MCF 10A (cell line): Measurements from ENCODE around the gene PDIA2. TPM values are rescaled to one million over a fixed set of nuclear protein-coding genes. Genes with fewer than 3 reads are reported as not detected.
"Not testable (repeated sequence)": the region's sequence is repeated elsewhere in the genome, so short reads cannot be mapped to it uniquely, and the experiment has no call there.

Experiments used
- BruUV-seq: library from RNA; stranded (reverse); fragments of 400-500 nt; replicated peaks from 2 replicates; lab custom pipeline; 2021; lab: Mats Ljungman, UMichigan
- CTCF ChIA-PET: fragments of 300-600 bp; sonication (Branson Sonifier 250); formaldehyde crosslinking; extraction: SDS; loops from one replicate; lab custom pipeline; 2021; ENCODE audit warnings: antibody characterized with exemption, inconsistent platforms; lab: Yijun Ruan, JAX
- POLR2A ChIA-PET: fragments of 300-600, 350-650 bp; sonication (Branson Sonifier 250); formaldehyde crosslinking; extraction: SDS; loops from one replicate; lab custom pipeline; 2020; ENCODE audit warnings: antibody characterized with exemption, inconsistent platforms; lab: Yijun Ruan, JAX
- DNase-seq: peaks from one replicate; pipeline ENCODE4 v3.0.0-alpha.2; 2018; ENCODE audit not compliant: unreplicated experiment
- H3K27ac Mint-ChIP-seq: one replicate; pipeline ENCODE4 v1.8.0; 2022; ENCODE audit warnings: mild to moderate bottlenecking, low read depth, mixed read lengths; ENCODE audit not compliant: unreplicated experiment
- H3K27me3 Mint-ChIP-seq: one replicate; pipeline ENCODE4 v1.8.0; 2022; ENCODE audit warnings: mixed read lengths; ENCODE audit not compliant: insufficient read depth, unreplicated experiment
- H3K36me3 Mint-ChIP-seq: one replicate; pipeline ENCODE4 v1.8.0; 2022; ENCODE audit warnings: mild to moderate bottlenecking, moderate library complexity, mixed read lengths; ENCODE audit not compliant: insufficient read depth, unreplicated experiment
- H3K4me1 Mint-ChIP-seq: one replicate; pipeline ENCODE4 v1.8.0; 2022; ENCODE audit warnings: mixed read lengths; ENCODE audit not compliant: insufficient read depth, unreplicated experiment
- H3K4me3 Mint-ChIP-seq: one replicate; pipeline ENCODE4 v1.8.0; 2022; ENCODE audit warnings: mild to moderate bottlenecking, moderate library complexity, mixed read lengths; ENCODE audit not compliant: unreplicated experiment
- H3K9me3 Mint-ChIP-seq: one replicate; pipeline ENCODE4 v1.8.0; 2022; ENCODE audit warnings: mixed read lengths; ENCODE audit not compliant: unreplicated experiment
- intact Hi-C: fragments of 100-400 bp; cut with micrococcal nuclease; formaldehyde crosslinking; loops from 2 replicates; pipeline ENCODE4 v1.14.1; 2022
- total RNA-seq: library from RNA; stranded (reverse); gene quantifications from 2 replicates; pipeline ENCODE4 v1.2.3, GENCODE V29; 2022
- TF ChIP-seq, protein P1 (sequence below): fragments of 200-600 bp; IDR thresholded peaks from one replicate; pipeline ENCODE4 v1.8.0; 2022; ENCODE audit warnings: antibody characterized with exemption, mild to moderate bottlenecking; ENCODE audit not compliant: unreplicated experiment

PDIA2 gene
- total RNA-seq, 1 experiment from 2014 or later: not detected

DNA sequence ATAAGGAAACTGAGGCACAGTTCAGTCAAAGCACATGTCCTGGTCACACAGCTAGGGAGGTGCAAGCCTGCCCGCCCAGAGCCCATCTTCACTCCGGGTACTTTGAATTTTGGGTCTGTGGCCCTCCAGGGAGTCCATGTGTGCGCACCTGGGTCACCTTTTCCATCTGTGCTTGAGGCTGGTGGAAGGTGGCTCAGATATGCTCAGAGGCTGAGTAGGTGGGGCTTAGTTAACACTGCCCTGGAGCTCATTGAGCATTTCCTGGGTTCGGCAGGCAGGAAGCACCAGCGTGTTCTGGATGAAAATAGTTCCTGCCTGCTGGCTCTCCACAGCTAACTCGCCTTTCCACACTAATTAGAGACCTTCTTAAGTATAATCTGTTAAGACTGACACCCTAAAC is 29.1 kb upstream of the PDIA2 start:
- no peaks in the 10 kb centered on the region for H3K27me3 Mint-ChIP-seq
- H3K27ac Mint-ChIP-seq: no peak overlapping the region
- H3K4me1 Mint-ChIP-seq: peaks cover 6% of the 10 kb centered on the region
- no peak overlapping the region for H3K4me3 Mint-ChIP-seq
- BruUV-seq: no TSS peak
- DNase-seq: no peak
- H3K9me3 Mint-ChIP-seq: no peaks in the 10 kb centered on the region
- TF ChIP-seq, protein P1, sequence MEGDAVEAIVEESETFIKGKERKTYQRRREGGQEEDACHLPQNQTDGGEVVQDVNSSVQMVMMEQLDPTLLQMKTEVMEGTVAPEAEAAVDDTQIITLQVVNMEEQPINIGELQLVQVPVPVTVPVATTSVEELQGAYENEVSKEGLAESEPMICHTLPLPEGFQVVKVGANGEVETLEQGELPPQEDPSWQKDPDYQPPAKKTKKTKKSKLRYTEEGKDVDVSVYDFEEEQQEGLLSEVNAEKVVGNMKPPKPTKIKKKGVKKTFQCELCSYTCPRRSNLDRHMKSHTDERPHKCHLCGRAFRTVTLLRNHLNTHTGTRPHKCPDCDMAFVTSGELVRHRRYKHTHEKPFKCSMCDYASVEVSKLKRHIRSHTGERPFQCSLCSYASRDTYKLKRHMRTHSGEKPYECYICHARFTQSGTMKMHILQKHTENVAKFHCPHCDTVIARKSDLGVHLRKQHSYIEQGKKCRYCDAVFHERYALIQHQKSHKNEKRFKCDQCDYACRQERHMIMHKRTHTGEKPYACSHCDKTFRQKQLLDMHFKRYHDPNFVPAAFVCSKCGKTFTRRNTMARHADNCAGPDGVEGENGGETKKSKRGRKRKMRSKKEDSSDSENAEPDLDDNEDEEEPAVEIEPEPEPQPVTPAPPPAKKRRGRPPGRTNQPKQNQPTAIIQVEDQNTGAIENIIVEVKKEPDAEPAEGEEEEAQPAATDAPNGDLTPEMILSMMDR: no peak
- intact Hi-C loops: no loop called here
- ChIA-PET POLR2A (interaction anchor here (0.6 to 0.9 kb wide), 2 partner anchors 9 to 44 kb away, joined by 3 to 4 read pairs; no protein-coding TSS in a partner anchor), CTCF (no interaction called here)
- H3K36me3 Mint-ChIP-seq: peaks cover 59% of the 10 kb centered on the region

GRCh38 chr16:254461-254860 is 28.5 kb upstream of the PDIA2 start:
- Mint-ChIP-seq H3K4me3 (no peak overlapping the region), H3K9me3 (no peaks in the 10 kb centered on the region), H3K27ac (no peak overlapping the region), H3K36me3 (peaks cover 63% of the 10 kb centered on the region), H3K27me3 (no peaks in the 10 kb centered on the region), H3K4me1 (peaks cover 6% of the 10 kb centered on the region)
- no TSS peak for BruUV-seq
- TF ChIP-seq, protein P1: no peak
- DNase-seq: no peak
- CTCF ChIA-PET: interaction anchor here (1.2 kb wide), 1 partner anchor 16 kb away, joined by 5 read pairs; no protein-coding TSS in a partner anchor
- intact Hi-C loops: no loop called here
- POLR2A ChIA-PET: no interaction called here

DNA sequence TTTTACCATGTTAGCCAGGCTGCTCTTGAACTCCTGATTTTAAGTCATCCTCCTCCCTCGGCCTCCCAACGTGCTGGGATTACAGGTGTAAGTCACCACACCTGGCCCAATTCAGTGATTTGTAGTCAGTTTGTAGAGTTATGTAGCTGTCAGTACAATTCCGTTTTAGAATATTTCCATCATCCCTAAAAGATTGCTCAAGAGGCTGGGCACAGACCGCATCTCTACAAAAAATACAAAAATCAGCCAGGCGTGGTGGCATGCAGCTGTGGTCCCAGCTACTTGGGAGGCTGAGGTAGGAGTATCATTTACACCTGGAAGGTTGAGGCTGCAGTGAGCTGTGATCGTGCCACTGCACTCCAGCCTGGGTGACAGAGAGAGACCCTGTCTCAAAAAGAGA is 27.8 kb upstream of the PDIA2 start:
- TF ChIP-seq, protein P1: no peak
- ChIA-PET POLR2A (no interaction called here), CTCF (interaction anchor here (1.2 kb wide), 1 partner anchor 16 kb away, joined by 5 read pairs; no protein-coding TSS in a partner anchor)
- intact Hi-C loops: no loop called here
- Mint-ChIP-seq H3K4me1 (peaks cover 6% of the 10 kb centered on the region), H3K9me3 (no peaks in the 10 kb centered on the region), H3K36me3 (peaks cover 65% of the 10 kb centered on the region), H3K27me3 (no peaks in the 10 kb centered on the region), H3K4me3 (no peak overlapping the region), H3K27ac (no peak overlapping the region)
- no peak for DNase-seq
- no TSS peak for BruUV-seq

DNA sequence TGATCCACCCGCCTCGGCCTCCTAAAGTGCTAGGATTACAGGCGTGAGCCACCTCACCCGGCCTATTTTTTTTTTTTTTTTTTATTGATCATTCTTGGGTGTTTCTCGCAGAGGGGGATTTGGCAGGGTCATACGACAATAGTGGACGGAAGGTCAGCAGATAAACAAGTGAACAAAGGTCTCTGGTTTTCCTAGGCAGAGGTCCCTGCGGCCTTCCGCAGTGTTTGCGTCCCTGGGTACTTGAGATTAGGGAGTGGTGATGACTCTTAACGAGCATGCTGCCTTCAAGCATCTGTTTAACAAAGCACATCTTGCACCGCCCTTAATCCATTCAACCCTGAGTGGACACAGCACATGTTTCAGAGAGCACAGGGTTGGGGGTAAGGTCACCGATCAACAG is 24.9 kb upstream of the PDIA2 start:
- H3K4me3 Mint-ChIP-seq, H3K4me1 Mint-ChIP-seq, H3K27ac Mint-ChIP-seq, BruUV-seq, DNase-seq, POLR2A ChIA-PET, intact Hi-C loops, H3K9me3 Mint-ChIP-seq, H3K27me3 Mint-ChIP-seq, CTCF ChIA-PET: not testable (repeated sequence)
- H3K36me3 Mint-ChIP-seq: peaks cover 72% of the 10 kb centered on the region
